K562 (cell line): ENCODE measurements around the gene EN2. TPM values are rescaled to one million over a fixed set of nuclear protein-coding genes. Genes with fewer than 3 reads are reported as not detected.

Experiments
- ATAC-seq: fragments of 200-7000 bp; cut with Tn5 transposase; 3 replicates; pipeline ENCODE4 v1.9.1; 2020; ENCODE audit warnings: moderate library complexity
- BruUV-seq: library from RNA; stranded (reverse); fragments of 400-500 nt; replicated peaks from 2 replicates; lab custom pipeline; 2021; lab: Mats Ljungman, UMichigan
- CTCF ChIA-PET: fragments of 300-600 bp; formaldehyde crosslinking; extraction: SDS; loops from one replicate; lab custom pipeline; 2021; ENCODE audit warnings: low intra/inter-chr PET ratio; lab: Yijun Ruan, JAX
- POLR2A ChIA-PET: fragments of 300-600, 350-650 bp; sonication (Branson Sonifier 250); formaldehyde crosslinking; extraction: SDS; loops from one replicate; lab custom pipeline; 2021; ENCODE audit warnings: antibody characterized with exemption, inconsistent platforms; lab: Yijun Ruan, JAX
- DNase-seq, 4 experiments: peaks; one replicate each; pipeline versions ENCODE4 v3.0.0 to v3.0.0-alpha.2; 2011 to 2018; ENCODE audit warnings: low spot score in 3 of 4, mixed read lengths in 3 of 4; ENCODE audit errors: extremely low read depth in 1 of 4
- FAIRE-seq: peaks from 2 replicates; lab custom pipeline; 2011; peaks lifted over from hg19 to GRCh38; lab: Jason Lieb, UNC
- H2AFZ ChIP-seq: 2 replicates; pipeline ENCODE4 v1.6.0; 2011; ENCODE audit warnings: low read depth, low read length, control low read depth, inconsistent platforms
- H3K27ac ChIP-seq: fragments of 200-600 bp; 3 replicates; pipeline ENCODE4 v1.8.0; 2011; ENCODE audit warnings: low read depth, mild to moderate bottlenecking, control low read depth, inconsistent platforms, low read length, moderate library complexity, mixed read lengths; ENCODE audit errors: extremely low read depth
- H3K27me3 ChIP-seq, 2 experiments: fragments of 300-600 bp in 1 of 2; 2 replicates in 1 of 2; 3 replicates in 1 of 2; pipeline versions ENCODE4 v1.6.0 to v1.8.0; 2011; ENCODE audit warnings: inconsistent platforms in 2 of 2, low read length in 2 of 2, mild to moderate bottlenecking in 1 of 2, mixed read lengths in 1 of 2, moderate library complexity in 1 of 2; ENCODE audit not compliant: control insufficient read depth in 2 of 2, insufficient read depth in 2 of 2
- H3K36me3 ChIP-seq: fragments of 300-600 bp; 3 replicates; pipeline ENCODE4 v1.8.0; 2011; ENCODE audit warnings: mild to moderate bottlenecking, low read length, inconsistent platforms; ENCODE audit not compliant: control insufficient read depth, insufficient read depth
- H3K4me1 ChIP-seq, 2 experiments: fragments of 200-600 bp in 1 of 2; replicated peaks in 1 of 2; 2 replicates in 1 of 2; 3 replicates in 1 of 2; pipeline versions ENCODE4 v1.5.1 to v1.8.0; 2011; ENCODE audit warnings: inconsistent platforms in 2 of 2, low read length in 2 of 2, mild to moderate bottlenecking in 1 of 2, mixed read lengths in 1 of 2, moderate library complexity in 1 of 2; ENCODE audit not compliant: control insufficient read depth in 2 of 2, insufficient read depth in 2 of 2
- H3K4me2 ChIP-seq: 2 replicates; pipeline ENCODE4 v1.6.1; 2011; ENCODE audit warnings: low read length, control low read depth, inconsistent platforms, mixed read lengths; ENCODE audit not compliant: insufficient read depth
- H3K4me3 ChIP-seq: fragments of 200-600 bp; sonication (generic), shearing (Covaris generic); 2 replicates; pipeline ENCODE4 v1.5.1; 2016; ENCODE audit warnings: control low read depth, inconsistent platforms
- H3K79me2 ChIP-seq: fragments of 200-600 bp; 3 replicates; pipeline ENCODE4 v1.8.0; 2011; ENCODE audit warnings: low read length, inconsistent platforms; ENCODE audit not compliant: control insufficient read depth, insufficient read depth
- H3K9ac ChIP-seq, 2 experiments: 2 replicates each; pipeline versions ENCODE4 v1.6.0 to v1.6.1; 2011; ENCODE audit warnings: low read depth in 2 of 2, low read length in 2 of 2, control low read depth in 1 of 2, inconsistent platforms in 1 of 2, mild to moderate bottlenecking in 1 of 2, mixed read lengths in 1 of 2; ENCODE audit not compliant: insufficient read depth in 1 of 2
- H3K9me1 ChIP-seq: one replicate; pipeline ENCODE4 v1.6.0; 2011; ENCODE audit warnings: inconsistent platforms, mild to moderate bottlenecking, low read length, moderate library complexity; ENCODE audit not compliant: control insufficient read depth, insufficient read depth
- H3K9me3 ChIP-seq: replicated peaks from 2 replicates; pipeline ENCODE4 v1.5.1; 2011; ENCODE audit warnings: low read depth, low read length, inconsistent platforms; ENCODE audit not compliant: control insufficient read depth, insufficient read depth
- H4K20me1 ChIP-seq: replicated peaks from 2 replicates; pipeline ENCODE4 v1.6.1; 2011; ENCODE audit warnings: low read length, inconsistent platforms, mixed read lengths; ENCODE audit not compliant: control insufficient read depth, insufficient read depth
- CGGBP1 ChIP-seq: fragments of 250-450 bp; sonication (Bioruptor Pico); IDR thresholded peaks from 2 replicates; pipeline ENCODE4 v1.9.0; 2021; ENCODE audit warnings: mild to moderate bottlenecking
- E2F1 ChIP-seq: sonication (generic); formaldehyde crosslinking; IDR thresholded peaks from 2 replicates; pipeline ENCODE4 v1.8.1; 2023; ENCODE audit warnings: mild to moderate bottlenecking, missing genetic modification reagents, moderate library complexity
- FOXP1 ChIP-seq: sonication (generic); formaldehyde crosslinking; IDR thresholded peaks from 2 replicates; pipeline ENCODE4 v1.8.0; 2022; ENCODE audit warnings: mild to moderate bottlenecking, missing genetic modification reagents
- GABPA ChIP-seq: fragments of 200-800 bp; sonication (Bioruptor generic); conservative IDR thresholded peaks from 2 replicates; pipeline ENCODE4 v1.6.1; 2016; ENCODE audit warnings: low read depth, missing genetic modification characterization, missing compliant biosample characterization
- GATAD2B ChIP-seq: fragments of 450-650 bp; IDR thresholded peaks from 2 replicates; pipeline ENCODE4 v1.6.1; 2017; ENCODE audit warnings: mild to moderate bottlenecking, borderline replicate concordance
- NR3C1 ChIP-seq: sonication (generic); formaldehyde crosslinking; IDR thresholded peaks from 2 replicates; pipeline ENCODE4 v1.8.1; 2022; ENCODE audit warnings: missing genetic modification reagents
- NUFIP1 ChIP-seq: fragments of 450-650 bp; IDR thresholded peaks from 2 replicates; pipeline ENCODE4 v1.6.1; 2018; ENCODE audit not compliant: partially characterized antibody
- RBM14 ChIP-seq: fragments of 200-400 bp; formaldehyde crosslinking; IDR thresholded peaks from 2 replicates; pipeline ENCODE4 v1.6.1; 2018; ENCODE audit warnings: low read depth, mild to moderate bottlenecking, low read length, moderate library complexity, borderline replicate concordance; ENCODE audit not compliant: insufficient read depth
- SAFB2 ChIP-seq: fragments of 200-400 bp; formaldehyde crosslinking; IDR thresholded peaks from 2 replicates; pipeline ENCODE4 v1.6.1; 2018; ENCODE audit warnings: borderline replicate concordance, low read length, low read depth, moderate library complexity; ENCODE audit not compliant: severe bottlenecking
- TCFL5 ChIP-seq: fragments of 250-450 bp; sonication (Bioruptor Pico); conservative IDR thresholded peaks from 2 replicates; pipeline ENCODE4 v1.6.1; 2021; ENCODE audit warnings: mild to moderate bottlenecking, moderate library complexity, matching md5 sums
- ZNF311 ChIP-seq: fragments of 250-450 bp; sonication (Bioruptor Pico); IDR thresholded peaks from 2 replicates; pipeline ENCODE4 v1.4.0; 2020; ENCODE audit warnings: mild to moderate bottlenecking, moderate library complexity
- ZNF77 ChIP-seq: fragments of 250-450 bp; sonication (Bioruptor Pico); IDR thresholded peaks from 2 replicates; pipeline ENCODE4 v1.5.0; 2020
- WGBS: fragments of 100-300 bp; shearing (Covaris generic); methylation state at CpG from one replicate; pipeline ENCODE4 v1.1.6; 2016; ENCODE audit warnings: low coverage, mixed read lengths; ENCODE audit not compliant: insufficient coverage; ENCODE audit errors: missing lambda C conversion rate; 5-methylcytosine and 5-hydroxymethylcytosine counted together
- in situ Hi-C: fragments of 300-500 bp; cut with MboI; formaldehyde crosslinking; loops from 4 replicates; pipeline ENCODE4 v1.15.0; 2018; ENCODE audit warnings: inconsistent platforms, mixed read lengths
- intact Hi-C: fragments of 100-400 bp; cut with micrococcal nuclease; formaldehyde crosslinking; loops from 2 replicates; pipeline ENCODE4 v1.14.2; 2022
- polyA plus RNA-seq, 8 experiments: library from polyadenylated mRNA; depleted of rRNA in 4 of 8; stranded (reverse) in 5 of 8; unstranded in 3 of 8; fragments of >200 nt; fragmentation: Nextera tagmentation in 2 of 8; fragmentation: Illumina TruSeq in 1 of 8; extraction: Ambion mirVana in 2 of 8; extraction: Trizol in 1 of 8; gene quantifications; 2 replicates each; pipeline versions ENCODE4 v1.2.1 to v1.2.3, GENCODE V29; 2011 to 2014; ENCODE audit warnings: inconsistent platforms in 1 of 8, missing spikeins in 1 of 8
- total RNA-seq, 7 experiments: library from RNA; depleted of rRNA in 6 of 7; stranded (reverse); fragments of >200 nt in 6 of 7; fragmentation: Illumina TruSeq in 2 of 7; extraction: Trizol in 2 of 7; gene quantifications; 2 replicates each; pipeline versions ENCODE4 v1.2.1 to v1.2.3, GENCODE V29; 2011 to 2021; ENCODE audit warnings: low replicate concordance in 1 of 7

EN2 gene
- total and polyA plus RNA-seq, 9 of the 15 experiments (the other 6 are each of a cell fraction or from before 2014, with no cell fraction given): 0.04 TPM; not detected in 7

GRCh38 chr7:155431231-155431630 is 26.7 kb upstream of the EN2 start:
- H3K36me3 ChIP-seq: no peaks in the 10 kb centered on the region
- no peak overlapping the region for H3K27ac ChIP-seq
- H3K79me2 ChIP-seq: no peaks in the 10 kb centered on the region
- 1% methylated on average over 12 of the region's 12 CpGs for whole genome bisulfite sequencing
- no peaks in the 10 kb centered on the region for H3K9me3 ChIP-seq
- in situ Hi-C loops (no loop called here), intact Hi-C loops (no loop called here)
- BruUV-seq: no TSS peak
- H3K4me2 ChIP-seq: no peak overlapping the region
- peaks cover 0 to 3% of the 10 kb centered on the region in 2 experiments; a peak in 1 of 5 replicates for H3K4me1 ChIP-seq
- H4K20me1 ChIP-seq: peaks cover 4% of the 10 kb centered on the region; the same call in 1 of the 2 replicates
- H3K4me3 ChIP-seq: no peak overlapping the region
- CTCF ChIA-PET: no interaction called here
- H2AFZ ChIP-seq: no peak overlapping the region
- no peaks in the 10 kb centered on the region for H3K9me1 ChIP-seq
- FAIRE-seq (no peak), DNase-seq (no peak), ATAC-seq (no peak)
- POLR2A ChIA-PET: no interaction called here
- H3K9ac ChIP-seq: no peak overlapping the region
- no peak for TF ChIP-seq E2F1 (CRISPR knock-in tag)
- no peak for TF ChIP-seq TCFL5 (CRISPR knock-in tag)
- TF ChIP-seq GABPA (tag): no peak
- TF ChIP-seq SAFB2: no peak
- no peak for TF ChIP-seq RBM14
- no peak for TF ChIP-seq CGGBP1 (CRISPR knock-in tag)
- no peak for TF ChIP-seq NR3C1
- no peak for TF ChIP-seq FOXP1
- TF ChIP-seq NUFIP1: no peak
- TF ChIP-seq GATAD2B: no peak
- TF ChIP-seq ZNF311 (CRISPR knock-in tag): no peak
- TF ChIP-seq ZNF77: no peak
- H3K27me3 ChIP-seq: peaks cover 53 to 83% of the 10 kb centered on the region in 2 experiments
